Subcutaneous adipose tissue (tissue), 4 donors: ENCODE data around the gene CENPA. TPM values are rescaled to one million over a fixed set of nuclear protein-coding genes. Genes with fewer than 3 reads are reported as not detected.

ENCODE experiments used
- CTCF ChIP-seq: fragments of 450-650 bp; IDR thresholded peaks from one replicate; pipeline ENCODE4 v1.5.1; 2016; ENCODE audit warnings: low read depth, mild to moderate bottlenecking, control low read depth, antibody characterized with exemption, moderate library complexity
- total RNA-seq, 4 donors: library from RNA; depleted of rRNA; stranded (reverse); fragments of >200 nt; gene quantifications; one replicate each; pipeline ENCODE4 v1.1.0, GENCODE V29; 2016

CENPA gene
- total RNA-seq = 1 to 10 TPM in 2 of 4 donors, under 1 TPM in 2; 0.49 to 1.7 (median 0.99) TPM

GRCh38 chr2:26785431-26786206 is at the start of gene CENPA:
TSS of gene CENPA (plus strand) at chr2:26786056. CDS start at chr2:26786197, 141 bp downstream.
- no peak for TF ChIP-seq CTCF

- no peak for TF ChIP-seq CTCF
These were observed 48.6 kb upstream of the CENPA start for GRCh38 chr2:26737221-26737620.

- no peak for TF ChIP-seq CTCF
These were observed 47.4 kb upstream of the CENPA start for GRCh38 chr2:26738481-26738880.

- no peak for TF ChIP-seq CTCF
These were observed 46.3 kb upstream of the CENPA start for GRCh38 chr2:26739514-26739913.

- TF ChIP-seq CTCF = no peak
These were observed 45.5 kb upstream of the CENPA start for GRCh38 chr2:26740346-26740745.

GRCh38 chr2:26740890-26741302 is 45.0 kb upstream of the CENPA start:
- no peak for TF ChIP-seq CTCF

GRCh38 chr2:26742048-26742770 is 43.6 kb upstream of the CENPA start:
- no peak for TF ChIP-seq CTCF
